CD4-positive, alpha-beta T cell treated with Interleukin-1 beta for 1 hour (primary cell): Measurements from ENCODE around the gene MVP.
"Not testable (repeated sequence)": the region's sequence is repeated elsewhere in the genome, so short reads cannot be mapped to it uniquely, and the experiment has no call there.

Experiments
- DNase-seq, 2 donors: peaks; one replicate each; pipeline ENCODE4 v3.0.0-alpha.2; 2020 to 2022

Gene MVP

DNA sequence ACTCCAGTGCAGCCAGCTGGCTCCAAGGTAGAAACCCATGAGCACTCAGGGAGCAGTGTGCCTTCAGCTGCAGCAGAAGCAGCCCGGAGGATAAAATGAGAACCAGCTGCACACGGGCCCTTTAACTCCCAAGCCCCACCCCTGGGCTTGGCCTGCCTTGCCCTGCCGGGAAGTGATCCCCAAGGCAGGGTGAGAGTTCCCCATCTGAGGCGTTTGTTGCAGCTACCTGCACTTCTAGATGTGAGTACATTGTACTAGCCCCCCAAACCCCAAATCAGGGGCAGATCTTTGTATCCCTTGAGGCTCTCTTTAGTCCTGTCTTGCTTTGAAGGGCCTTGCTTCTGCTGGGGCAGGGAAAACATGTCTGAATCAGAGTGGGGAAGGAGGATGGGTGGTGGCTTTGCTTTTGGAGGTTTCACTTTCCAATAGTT is at the start of gene MVP:
Gene MVP, plus strand, starts transcription at position 192 of the 431 bp plus-strand sequence. CDS start 10,088 bp downstream, outside the sequence.
- DNase-seq = peak; percentile 46 to 49

DNA sequence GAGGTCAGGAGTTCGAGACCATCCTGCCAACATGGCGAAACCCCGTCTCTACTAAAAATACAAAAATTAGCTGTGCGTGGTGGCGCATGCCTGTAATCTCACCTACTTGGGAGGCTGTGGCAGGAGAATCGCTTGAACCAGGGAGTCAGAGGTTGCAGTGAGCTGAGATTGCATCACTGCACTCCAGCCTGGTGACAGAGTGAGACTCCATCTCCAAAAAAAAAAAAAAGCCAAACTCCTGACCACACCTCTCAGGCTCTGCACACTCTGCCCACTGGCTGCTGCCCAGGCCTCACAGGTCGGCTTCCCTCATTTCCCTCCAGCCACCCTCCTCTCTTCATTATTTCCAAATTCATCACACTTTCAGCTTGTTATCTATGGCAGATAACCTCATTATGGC is 47.9 kb upstream of the MVP start:
- DNase-seq = not testable (repeated sequence)

DNA sequence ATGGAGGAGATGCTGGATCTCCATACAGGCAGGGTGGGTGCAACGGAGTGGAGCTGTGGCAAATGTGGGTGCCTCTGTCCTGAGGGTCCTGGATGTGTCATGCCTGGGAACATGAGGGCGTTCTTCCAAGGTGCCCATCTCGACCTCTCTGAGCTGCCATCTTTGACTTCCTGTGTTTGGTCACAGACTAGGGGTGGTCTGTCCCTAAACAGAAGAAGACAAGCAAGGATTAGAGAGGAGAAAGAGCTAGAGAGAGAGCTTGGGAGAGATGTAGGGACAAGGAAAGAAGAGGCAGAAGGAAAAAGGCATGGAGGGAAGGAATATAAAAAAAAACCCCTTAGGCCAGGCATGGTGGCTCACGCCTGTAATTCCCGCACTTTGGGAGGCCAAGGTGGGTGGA is 45.5 kb upstream of the MVP start:
- no peak for DNase-seq

DNA sequence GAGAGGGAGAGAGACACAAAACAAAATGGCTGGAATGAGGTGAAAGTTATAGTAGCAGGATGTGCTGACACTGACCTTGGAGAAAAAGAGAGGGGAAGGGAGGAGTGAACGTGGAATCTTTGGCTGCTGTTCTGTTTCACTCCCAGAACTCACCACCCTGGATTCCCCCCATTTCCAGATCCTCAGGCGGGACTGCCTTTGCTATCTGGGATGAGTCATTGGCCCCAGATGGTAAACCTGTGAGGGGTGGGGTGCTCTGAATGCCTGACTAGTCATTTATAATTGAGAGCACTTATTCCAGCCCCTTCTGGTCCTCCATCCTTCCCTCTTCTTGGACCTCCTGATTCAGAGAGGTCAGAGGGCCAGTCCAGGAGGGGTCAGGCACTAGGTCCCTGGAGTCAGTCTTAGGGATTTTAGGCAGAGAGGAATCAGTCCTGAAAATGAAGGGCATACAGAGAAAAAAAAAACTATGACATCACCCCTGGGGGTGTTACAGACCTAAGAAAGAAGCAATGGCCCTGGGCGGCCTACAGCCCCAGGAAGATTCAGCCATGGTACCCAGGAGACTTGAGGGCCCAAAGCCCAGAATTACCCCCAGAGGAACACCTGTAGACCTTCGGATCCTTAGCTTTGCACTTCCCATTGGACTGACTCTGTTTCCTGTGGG is 44.4 kb upstream of the MVP start:
- no peak for DNase-seq

DNA sequence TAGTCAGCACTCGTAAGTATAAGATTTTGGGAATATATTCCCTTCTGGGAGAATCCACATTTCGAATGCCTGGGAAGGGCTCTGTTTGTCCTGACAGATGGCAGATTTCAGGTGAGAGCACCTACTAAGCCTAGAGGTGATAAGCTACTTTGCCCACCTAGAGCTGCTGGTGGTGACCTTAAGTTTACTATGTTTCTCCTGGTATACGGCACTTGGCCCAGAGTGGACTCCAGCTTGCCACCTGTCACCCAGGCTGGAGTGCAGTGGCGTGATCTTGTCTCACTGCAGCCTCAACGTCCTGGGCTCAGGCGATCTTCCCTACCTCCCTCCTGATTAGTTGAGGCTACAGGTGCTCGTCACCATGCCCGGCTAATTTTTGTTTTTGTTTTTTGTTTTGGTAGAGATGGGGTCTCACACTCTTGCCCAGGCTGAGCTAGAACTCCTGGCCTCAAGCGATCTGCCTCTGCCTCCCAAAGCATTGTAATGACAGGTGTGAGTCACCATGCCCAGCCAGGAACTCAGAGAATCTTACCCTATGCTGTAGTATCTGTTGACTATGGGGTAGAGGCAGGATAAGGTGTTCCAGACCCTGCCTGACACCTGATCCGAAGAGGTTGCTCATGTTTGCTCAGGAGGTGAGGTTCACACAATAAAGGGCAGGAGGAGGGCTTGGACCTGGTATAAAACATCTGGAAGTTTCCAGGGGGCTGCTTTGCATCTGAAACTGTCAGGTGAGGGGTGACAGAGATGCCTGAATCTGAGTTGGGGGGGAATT is 42.5 kb upstream of the MVP start, which contains the start of gene ZG16:
Gene ZG16, plus strand, starts transcription at position 681 of the 775 bp plus-strand sequence. CDS start 1,011 bp downstream, outside the sequence.
- no peak for DNase-seq

DNA sequence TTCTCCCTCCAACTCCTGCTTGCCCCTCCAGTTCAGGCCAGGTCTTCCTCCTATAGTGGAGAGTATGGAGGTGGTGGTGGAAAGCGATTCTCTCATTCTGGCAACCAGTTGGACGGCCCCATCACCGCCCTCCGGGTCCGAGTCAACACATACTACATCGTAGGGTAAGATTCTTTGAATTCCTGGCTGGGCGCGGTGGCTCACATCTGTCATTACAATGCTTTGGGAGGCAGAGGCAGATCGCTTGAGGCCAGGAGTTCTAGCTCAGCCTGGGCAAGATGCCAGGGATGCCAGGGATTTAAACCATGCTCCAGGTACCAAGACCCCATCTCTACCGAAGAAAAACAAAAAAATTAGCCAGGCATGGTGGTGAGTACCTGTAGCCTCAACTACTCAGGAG is 40.8 kb upstream of the MVP start:
- no peak for DNase-seq

DNA sequence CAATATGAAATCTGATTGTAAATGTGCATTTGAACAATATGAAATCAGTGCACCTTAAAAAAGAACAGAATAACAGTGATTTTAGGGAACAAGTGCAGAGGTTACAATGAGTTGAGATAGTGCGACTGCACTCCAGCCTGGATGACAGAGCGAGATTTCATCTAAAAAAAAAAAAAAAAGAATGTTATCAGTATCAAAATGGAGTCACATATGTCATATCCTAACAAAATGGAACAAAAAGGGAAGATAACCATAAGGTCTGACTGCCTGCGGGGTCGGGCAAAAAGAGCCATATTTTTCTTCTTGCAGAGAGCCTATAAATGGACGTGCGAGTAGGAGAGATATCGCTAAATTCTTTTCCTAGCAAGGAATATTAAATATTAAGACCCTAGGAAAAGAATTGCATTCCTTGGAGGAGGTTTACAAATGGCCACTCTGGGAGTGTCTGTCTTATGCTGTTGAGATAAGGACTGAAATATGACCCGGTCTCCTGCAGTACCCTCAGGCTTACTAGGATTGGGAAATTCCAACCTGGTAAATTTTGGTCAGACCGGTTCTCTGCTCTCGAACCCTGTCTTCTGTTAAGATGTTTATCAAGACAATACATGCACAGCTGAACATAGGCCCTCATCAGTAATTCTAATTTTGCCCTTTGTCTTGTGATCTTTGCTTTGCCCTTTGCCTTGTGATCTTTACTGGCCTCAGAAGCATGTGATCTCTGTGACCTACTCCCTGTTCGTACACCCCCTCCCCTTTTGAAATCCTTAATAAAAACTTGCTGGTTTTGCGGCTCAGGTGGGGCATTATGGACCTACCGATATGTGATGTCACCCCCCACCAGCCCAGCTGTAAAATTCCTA is 36.9 kb upstream of the MVP start:
- not testable (repeated sequence) for DNase-seq

DNA sequence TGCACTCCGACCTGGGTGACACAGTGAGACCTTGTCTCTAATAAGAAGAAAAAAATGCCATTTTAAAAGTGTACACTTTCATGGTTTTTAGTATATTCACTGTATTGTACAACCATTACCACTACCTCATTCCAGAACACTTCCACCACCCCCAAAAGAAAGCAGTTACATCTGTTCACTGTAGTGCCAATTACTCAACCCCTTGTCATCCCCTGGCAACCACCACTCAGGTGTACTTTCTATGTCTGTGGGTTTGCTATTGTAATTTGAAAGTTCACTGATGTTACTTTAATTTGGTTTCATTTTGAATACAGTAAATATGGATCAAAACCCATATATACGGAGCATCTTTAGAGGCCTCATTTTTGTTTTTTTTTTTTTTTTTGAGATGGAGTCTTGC is 36.1 kb upstream of the MVP start:
- DNase-seq = peak in 1 of 2 donors; percentile 18

- DNase-seq = peak; percentile 79 to 80
Observed at GRCh38 chr16:29784901-29785500, 35.3 kb upstream of the MVP start.

GRCh38 chr16:29787155-29787554 is 33.1 kb upstream of the MVP start:
- DNase-seq = not testable (repeated sequence)

DNA sequence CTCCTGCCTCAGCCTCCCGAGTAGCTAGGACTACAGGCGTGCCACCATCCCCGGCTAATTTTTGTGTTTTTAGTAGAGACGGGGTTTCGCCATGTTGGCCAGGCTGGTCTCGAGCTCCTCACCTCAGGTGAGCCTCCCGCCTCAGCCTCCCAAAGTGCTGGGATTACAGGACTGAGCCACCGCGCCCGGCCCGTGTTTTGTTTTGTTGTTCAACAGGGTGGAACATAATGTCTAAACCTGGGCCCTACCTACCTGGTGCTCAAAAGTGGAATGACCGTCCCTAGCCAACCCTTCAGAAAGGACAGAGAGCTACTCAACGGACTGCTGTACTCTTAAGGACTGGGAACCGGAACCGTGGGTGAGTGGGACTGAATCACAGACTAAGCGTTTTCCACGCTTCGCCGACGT is 30.5 kb upstream of the MVP start:
- no peak for DNase-seq

- peak; percentile 100 for DNase-seq
Observed at GRCh38 chr16:29790183-29790948, 29.9 kb upstream of the MVP start, which contains the start of gene KIF22. KIF22 (plus strand) TSS chr16:29790751; CDS start chr16:29790760, 9 bp downstream.

- peak in 1 of 2 donors; percentile 27 for DNase-seq
Observed at GRCh38 chr16:29790949-29791844, 29.1 kb upstream of the MVP start.

- no peak for DNase-seq
Observed at GRCh38 chr16:29791845-29792807, 28.1 kb upstream of the MVP start.

DNA sequence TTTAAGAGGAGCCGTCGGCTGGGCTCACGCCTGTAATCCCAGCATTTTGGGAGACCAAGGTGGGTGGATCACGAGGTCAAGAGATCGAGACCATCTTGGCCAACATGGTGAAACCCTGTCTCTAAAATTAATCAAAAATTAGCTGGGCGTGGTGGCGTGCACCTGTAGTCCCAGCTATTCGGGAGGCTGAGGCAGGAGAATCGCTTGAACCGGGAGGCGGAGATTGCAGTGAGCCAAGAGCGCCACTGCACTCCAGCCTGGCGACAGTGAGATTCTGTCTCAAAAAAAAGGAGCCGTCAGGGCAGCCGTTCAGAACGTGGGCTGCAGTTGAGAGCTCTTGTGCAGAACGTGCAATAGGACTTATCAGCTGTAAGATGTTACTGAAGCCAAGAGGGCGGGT is 27.1 kb upstream of the MVP start:
- not testable (repeated sequence) for DNase-seq

- DNase-seq = no peak
Observed at GRCh38 chr16:29794231-29794710, 26.0 kb upstream of the MVP start.

GRCh38 chr16:29802416-29802935 is 17.8 kb upstream of the MVP start:
- no peak for DNase-seq

GRCh38 chr16:29804020-29804419 is 16.2 kb upstream of the MVP start:
- DNase-seq = no peak
